ENCODE measurements around the gene PPP2R5E.
"Not testable (repeated sequence)": the region's sequence is repeated elsewhere in the genome, so short reads cannot be mapped to it uniquely, and the experiment has no call there.

PPP2R5E gene

DNA sequence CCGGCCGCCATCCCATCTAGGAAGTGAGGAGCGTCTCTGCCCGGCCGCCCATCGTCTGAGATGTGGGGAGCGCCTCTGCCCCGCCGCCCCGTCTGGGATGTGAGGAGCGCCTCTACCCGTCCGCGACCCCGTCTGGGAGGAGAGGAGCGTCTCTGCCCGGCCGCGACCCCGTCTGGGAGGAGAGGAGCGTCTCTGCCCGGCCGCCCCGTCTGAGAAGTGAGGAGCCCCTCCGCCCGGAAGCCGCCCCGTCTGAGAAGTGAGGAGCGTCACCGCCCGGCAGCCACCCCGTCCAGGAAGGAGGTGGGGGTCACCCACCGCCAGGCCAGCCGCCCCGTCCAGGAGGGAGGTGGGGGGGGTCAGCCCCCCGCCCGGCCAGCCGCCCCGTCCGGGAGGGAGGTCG is 20.7 kb downstream of the PPP2R5E start:
- not testable (repeated sequence) for DNase-seq (ENCODE audit: low read depth in 4 of 4, low spot score in 1 of 4)

- DNase-seq (ENCODE audit: low read depth in 4 of 4, low spot score in 1 of 4) = no peak
These were observed 25.8 kb downstream of the PPP2R5E start for GRCh38 chr14:63517354-63517753.

GRCh38 chr14:63515240-63515639 is 27.9 kb downstream of the PPP2R5E start:
- DNase-seq (ENCODE audit: low read depth in 4 of 4, low spot score in 1 of 4) = no peak

- DNase-seq (ENCODE audit: low read depth in 4 of 4, low spot score in 1 of 4) = no peak
These were observed 29.4 kb downstream of the PPP2R5E start for GRCh38 chr14:63513756-63514155.

DNA sequence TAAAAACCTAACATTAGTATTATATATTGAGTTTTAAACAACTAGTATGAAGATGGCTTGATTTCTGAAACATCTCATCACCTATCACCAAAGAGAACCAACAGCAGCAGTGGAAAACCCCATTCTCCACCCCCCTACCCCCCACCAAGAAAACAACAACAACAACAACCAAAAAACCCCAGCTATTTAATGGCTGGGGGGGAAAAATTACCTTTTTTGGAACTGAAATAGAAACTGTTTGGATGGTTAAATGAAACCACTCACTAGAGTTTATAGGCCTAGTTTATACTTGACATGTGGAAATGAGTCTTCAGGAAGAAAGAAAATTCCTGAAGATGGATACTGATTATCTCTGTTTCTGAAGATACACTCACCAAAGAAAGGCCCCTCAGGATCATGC is 30.3 kb downstream of the PPP2R5E start:
- DNase-seq (ENCODE audit: low read depth in 4 of 4, low spot score in 1 of 4) = no peak

- peak in 1 of 4 experiments; percentile 4 for DNase-seq (ENCODE audit: low read depth in 4 of 4, low spot score in 1 of 4)
These were observed 32.6 kb downstream of the PPP2R5E start for GRCh38 chr14:63510538-63510937.

- DNase-seq (ENCODE audit: low read depth in 4 of 4, low spot score in 1 of 4) = no peak
These were observed 35.1 kb downstream of the PPP2R5E start for GRCh38 chr14:63508033-63508432.

GRCh38 chr14:63504648-63505047 is 38.5 kb downstream of the PPP2R5E start:
- DNase-seq (ENCODE audit: low read depth in 4 of 4, low spot score in 1 of 4) = no peak

DNA sequence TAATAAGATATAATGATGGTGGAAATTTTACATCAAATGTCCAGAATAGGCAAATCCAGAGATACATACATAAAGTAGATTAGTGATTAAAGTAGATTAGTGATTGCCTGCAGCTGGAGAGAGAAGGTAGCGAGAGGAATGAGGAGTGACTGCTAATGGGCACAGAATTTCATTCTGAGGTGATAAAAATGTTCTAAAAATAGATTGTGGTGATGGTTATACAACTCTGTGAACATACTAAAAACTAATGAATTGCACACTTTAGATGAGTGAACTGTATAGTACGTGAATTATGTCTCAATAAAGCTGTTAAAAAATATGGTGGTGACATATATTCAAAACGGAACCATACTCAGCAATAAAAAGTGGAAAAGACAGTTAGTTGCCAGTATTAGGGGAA is 41.7 kb downstream of the PPP2R5E start:
- DNase-seq (ENCODE audit: low read depth in 4 of 4, low spot score in 1 of 4) = no peak

- no peak for DNase-seq (ENCODE audit: low read depth in 4 of 4, low spot score in 1 of 4)
These were observed 43.4 kb downstream of the PPP2R5E start for GRCh38 chr14:63499701-63500250.

GRCh38 chr14:63496837-63497400 is 46.3 kb downstream of the PPP2R5E start:
- no peak for DNase-seq (ENCODE audit: low read depth in 4 of 4, low spot score in 1 of 4)

DNA sequence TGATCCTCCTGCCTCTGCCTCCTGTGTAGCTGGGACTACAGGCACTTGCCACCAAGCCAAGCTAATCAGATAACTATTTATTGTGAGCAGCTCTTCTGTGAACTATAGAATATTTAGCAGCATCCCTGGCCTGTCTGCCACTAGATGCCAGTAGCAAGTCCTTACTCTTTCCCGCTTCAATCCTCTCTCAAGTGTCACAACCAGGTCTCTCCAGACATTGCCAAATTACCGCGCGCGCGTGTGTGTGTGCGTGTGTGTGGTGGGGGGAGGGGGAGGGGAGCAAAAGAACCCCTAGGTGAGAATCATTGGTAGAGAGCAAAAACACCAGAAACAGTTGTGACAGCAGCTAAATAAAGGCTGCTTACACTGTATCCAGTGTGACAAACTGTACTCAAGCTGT is 49.9 kb downstream of the PPP2R5E start:
- no peak for DNase-seq (ENCODE audit: low read depth in 4 of 4, low spot score in 1 of 4)

- DNase-seq (ENCODE audit: low read depth in 4 of 4, low spot score in 1 of 4) = no peak
These were observed 50.8 kb downstream of the PPP2R5E start for GRCh38 chr14:63492391-63492790.

DNA sequence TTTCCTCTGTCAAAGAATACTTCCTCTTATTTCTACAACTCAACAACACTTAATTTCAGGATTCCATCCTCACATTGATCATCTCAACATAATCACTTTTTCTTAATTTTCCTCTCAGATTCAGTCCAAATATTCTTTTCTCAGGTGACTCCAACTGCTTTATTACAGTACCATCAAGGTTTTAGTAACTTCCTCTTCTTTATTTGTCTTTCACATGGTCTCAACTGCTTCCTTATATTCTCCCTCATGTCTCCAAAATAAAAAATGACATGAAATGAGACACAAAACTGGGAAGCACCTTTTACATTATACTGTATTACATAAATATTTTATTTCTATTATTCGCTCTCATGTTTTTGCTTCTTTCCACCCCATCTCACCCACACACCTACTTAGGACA is 55.5 kb downstream of the PPP2R5E start:
- no peak for DNase-seq (ENCODE audit: low read depth in 4 of 4, low spot score in 1 of 4)

- no peak for DNase-seq (ENCODE audit: low read depth in 4 of 4, low spot score in 1 of 4)
These were observed 56.4 kb downstream of the PPP2R5E start for GRCh38 chr14:63486738-63487137.

- DNase-seq (ENCODE audit: low read depth in 4 of 4, low spot score in 1 of 4) = no peak
These were observed 59.9 kb downstream of the PPP2R5E start for GRCh38 chr14:63483315-63483714.

DNA sequence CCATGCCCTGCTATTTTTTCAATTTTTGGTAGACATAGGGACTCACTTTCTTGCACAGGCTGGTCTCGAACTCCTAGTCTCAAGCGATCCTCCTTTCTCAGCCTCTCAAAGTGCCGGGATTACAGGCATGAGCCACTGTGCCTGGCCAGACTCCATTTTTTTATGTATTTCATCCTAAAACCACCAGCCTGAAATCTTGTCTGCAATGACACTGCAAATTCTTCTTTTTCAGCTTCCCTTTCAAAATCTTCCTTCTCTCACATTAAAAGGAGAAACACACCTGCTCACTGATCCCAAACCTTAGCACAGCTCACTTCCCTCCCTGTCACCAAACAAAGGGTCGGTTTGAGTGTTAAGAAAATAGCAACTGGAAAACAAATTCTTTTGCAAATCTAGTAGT is 62.6 kb downstream of the PPP2R5E start:
- no peak for DNase-seq (ENCODE audit: low read depth in 4 of 4, low spot score in 1 of 4)

DNA sequence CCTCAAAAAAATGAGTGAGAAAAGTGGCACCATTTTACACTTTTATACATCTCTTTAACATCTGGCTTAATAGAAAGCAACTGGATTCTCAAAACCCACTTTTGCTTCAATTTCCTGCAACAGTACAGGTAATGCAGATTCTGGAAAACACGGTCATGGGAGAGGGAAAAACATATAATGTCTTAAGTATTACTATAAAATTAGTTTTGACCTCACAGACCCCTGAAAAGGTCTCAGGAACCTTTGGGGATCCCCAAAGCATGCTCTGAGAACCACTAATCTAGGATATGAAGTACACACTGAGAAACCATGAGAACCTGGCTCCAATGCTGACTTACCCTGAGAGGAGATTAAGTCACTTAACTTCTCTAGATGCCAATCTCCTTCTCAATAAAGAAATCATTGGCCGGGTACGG is 64.7 kb downstream of the PPP2R5E start:
- no peak for DNase-seq (ENCODE audit: low read depth in 4 of 4, low spot score in 1 of 4)

- DNase-seq (ENCODE audit: low read depth in 4 of 4, low spot score in 1 of 4) = no peak
These were observed 65.2 kb downstream of the PPP2R5E start for GRCh38 chr14:63478010-63478409.

GRCh38 chr14:63477556-63477955 is 65.6 kb downstream of the PPP2R5E start:
- DNase-seq (ENCODE audit: low read depth in 4 of 4, low spot score in 1 of 4) = no peak

GRCh38 chr14:63475761-63476160 is 67.4 kb downstream of the PPP2R5E start:
- DNase-seq (ENCODE audit: low read depth in 4 of 4, low spot score in 1 of 4) = no peak

GRCh38 chr14:63474844-63475243 is 68.3 kb downstream of the PPP2R5E start:
- DNase-seq (ENCODE audit: low read depth in 4 of 4, low spot score in 1 of 4) = no peak

GRCh38 chr14:63474111-63474510 is 69.1 kb downstream of the PPP2R5E start:
- no peak for DNase-seq (ENCODE audit: low read depth in 4 of 4, low spot score in 1 of 4)
